H9 (cell line): ENCODE measurements around the gene APBB2. TPM values are rescaled to one million over a fixed set of nuclear protein-coding genes. Genes with fewer than 3 reads are reported as not detected.
A peak's percentile ranks its signal among the peaks of the same experiment; 100 is the strongest.

ENCODE experiments used
- DNase-seq: peaks from one replicate; pipeline ENCODE4 v3.0.0-alpha.2; 2017
- H2AFZ ChIP-seq: one replicate; pipeline ENCODE4 v1.6.1; 2013; ENCODE audit warnings: mild to moderate bottlenecking, low read length, control low read depth, moderate library complexity
- H2AK5ac ChIP-seq: 2 replicates; pipeline ENCODE4 v1.6.1; 2013; ENCODE audit warnings: low read length, control low read depth, mixed read lengths; ENCODE audit not compliant: insufficient read length
- H2BK120ac ChIP-seq: one replicate; pipeline ENCODE4 v1.6.1; 2013; ENCODE audit warnings: low read depth, mild to moderate bottlenecking, low read length, control low read depth, inconsistent platforms; ENCODE audit not compliant: poor library complexity, severe bottlenecking
- H2BK12ac ChIP-seq: 2 replicates; pipeline ENCODE4 v1.6.1; 2013; ENCODE audit warnings: low read length, control low read depth, mixed read lengths, low read depth; ENCODE audit not compliant: insufficient read length
- H2BK15ac ChIP-seq: 2 replicates; pipeline ENCODE4 v1.6.1; 2013; ENCODE audit warnings: low read depth, low read length, control low read depth
- H2BK20ac ChIP-seq: one replicate; pipeline ENCODE4 v1.6.1; 2013; ENCODE audit warnings: low read depth, mild to moderate bottlenecking, low read length, control low read depth, inconsistent platforms; ENCODE audit not compliant: poor library complexity, severe bottlenecking
- H2BK5ac ChIP-seq: 2 replicates; pipeline ENCODE4 v1.6.1; 2013; ENCODE audit warnings: low read length, control low read depth, mixed read lengths; ENCODE audit not compliant: insufficient read length
- H3K14ac ChIP-seq: 2 replicates; pipeline ENCODE4 v1.6.1; 2013; ENCODE audit warnings: low read length, control low read depth; ENCODE audit not compliant: insufficient read depth
- H3K18ac ChIP-seq: 2 replicates; pipeline ENCODE4 v1.6.1; 2013; ENCODE audit warnings: low read depth, mild to moderate bottlenecking, mixed read lengths, low read length, control low read depth; ENCODE audit not compliant: insufficient read length
- H3K23ac ChIP-seq: 2 replicates; pipeline ENCODE4 v1.6.1; 2013; ENCODE audit warnings: low read length, control low read depth, mixed read lengths, low read depth; ENCODE audit not compliant: insufficient read length
- H3K23me2 ChIP-seq: 2 replicates; pipeline ENCODE4 v1.6.1; 2013; ENCODE audit warnings: low read depth, mild to moderate bottlenecking, mixed read lengths, low read length, control low read depth; ENCODE audit not compliant: insufficient read length, poor library complexity, severe bottlenecking
- H3K27ac ChIP-seq: 2 replicates; pipeline ENCODE4 v1.5.1; 2013; ENCODE audit warnings: low read length, control low read depth, mixed read lengths, low read depth; ENCODE audit not compliant: insufficient read length
- H3K27me3 ChIP-seq: 2 replicates; pipeline ENCODE4 v1.6.1; 2013; ENCODE audit warnings: low read length, control low read depth, inconsistent platforms; ENCODE audit not compliant: insufficient read depth
- H3K4ac ChIP-seq: 2 replicates; pipeline ENCODE4 v1.6.1; 2013; ENCODE audit warnings: low read depth, mild to moderate bottlenecking, control low read depth, inconsistent platforms, low read length, moderate library complexity
- H3K4me1 ChIP-seq: 2 replicates; pipeline ENCODE4 v1.6.1; 2013; ENCODE audit warnings: low read length, control low read depth, inconsistent platforms; ENCODE audit not compliant: insufficient read depth
- H3K4me2 ChIP-seq: 2 replicates; pipeline ENCODE4 v1.6.1; 2013; ENCODE audit warnings: low read length, control low read depth, mixed read lengths; ENCODE audit not compliant: insufficient read length, insufficient read depth
- H3K56ac ChIP-seq: 2 replicates; pipeline ENCODE4 v1.6.1; 2013; ENCODE audit warnings: low read depth, mild to moderate bottlenecking, mixed read lengths, low read length, control low read depth; ENCODE audit not compliant: insufficient read length
- H3K79me1 ChIP-seq: 2 replicates; pipeline ENCODE4 v1.6.1; 2013; ENCODE audit warnings: low read depth, mild to moderate bottlenecking, moderate library complexity, low read length, control low read depth, inconsistent platforms; ENCODE audit not compliant: insufficient read depth, poor library complexity, severe bottlenecking
- H3K79me2 ChIP-seq: 2 replicates; pipeline ENCODE4 v1.6.1; 2013; ENCODE audit warnings: low read length, control low read depth, inconsistent platforms; ENCODE audit not compliant: insufficient read depth
- H3K9ac ChIP-seq: 2 replicates; pipeline ENCODE4 v1.6.1; 2013; ENCODE audit warnings: low read length, control low read depth, mixed read lengths; ENCODE audit not compliant: insufficient read length; ENCODE audit errors: extremely low read depth
- H3K9me3 ChIP-seq: one replicate; pipeline ENCODE4 v1.6.1; 2013; ENCODE audit warnings: low read depth, low read length, inconsistent platforms; ENCODE audit not compliant: control insufficient read depth
- H3T11ph ChIP-seq: one replicate; pipeline ENCODE4 v1.6.1; 2013; ENCODE audit warnings: mild to moderate bottlenecking, low read length, control low read depth, inconsistent platforms
- H4K20me1 ChIP-seq: one replicate; pipeline ENCODE4 v1.6.1; 2013; ENCODE audit not compliant: control insufficient read depth, insufficient read length, insufficient read depth
- H4K5ac ChIP-seq: 2 replicates; pipeline ENCODE4 v1.6.1; 2013; ENCODE audit warnings: low read depth, mild to moderate bottlenecking, mixed read lengths, low read length, control low read depth; ENCODE audit not compliant: insufficient read length
- H4K8ac ChIP-seq: replicated peaks from 2 replicates; pipeline ENCODE4 v1.6.1; 2013; ENCODE audit warnings: low read length, control low read depth, mixed read lengths, low read depth; ENCODE audit not compliant: insufficient read length
- H4K91ac ChIP-seq: 2 replicates; pipeline ENCODE4 v1.6.1; 2013; ENCODE audit warnings: low read depth, mild to moderate bottlenecking, moderate library complexity, mixed read lengths, low read length, control low read depth; ENCODE audit not compliant: insufficient read length
- H3K27ac Mint-ChIP-seq, 3 experiments: 2 replicates in 2 of 3; 3 replicates in 1 of 3; pipeline ENCODE4 v1.8.0; 2020 to 2021; ENCODE audit warnings: mixed read lengths in 3 of 3, mild to moderate bottlenecking in 1 of 3, moderate library complexity in 1 of 3
- H3K27me3 Mint-ChIP-seq: 2 replicates; pipeline ENCODE4 v1.8.0; 2021; ENCODE audit warnings: low read depth, mild to moderate bottlenecking, moderate library complexity, mixed read lengths
- H3K36me3 Mint-ChIP-seq, 3 experiments: 2 replicates in 2 of 3; 3 replicates in 1 of 3; pipeline ENCODE4 v1.8.0; 2020 to 2021; ENCODE audit warnings: low read depth in 3 of 3, mixed read lengths in 3 of 3; ENCODE audit not compliant: insufficient read depth in 1 of 3
- H3K4me1 Mint-ChIP-seq, 2 experiments: 2 replicates each; pipeline ENCODE4 v1.8.0; 2020; ENCODE audit warnings: mixed read lengths in 2 of 2
- H3K4me3 Mint-ChIP-seq, 2 experiments: 2 replicates in 1 of 2; 3 replicates in 1 of 2; pipeline ENCODE4 v1.8.0; 2020 to 2021; ENCODE audit warnings: mild to moderate bottlenecking in 2 of 2, mixed read lengths in 2 of 2, moderate library complexity in 1 of 2
- H3K9me3 Mint-ChIP-seq, 2 experiments: 2 replicates in 1 of 2; 3 replicates in 1 of 2; pipeline ENCODE4 v1.8.0; 2020; ENCODE audit warnings: mild to moderate bottlenecking in 2 of 2, mixed read lengths in 2 of 2, moderate library complexity in 1 of 2
- WGBS: extraction: QIAGEN DNeasy Blood & Tissue Kit; methylation state at CpG from one replicate; pipeline ENCODE4 v1.1.7; 2013; ENCODE audit warnings: missing lambda C conversion rate, low lambda C conversion rate, mixed read lengths; ENCODE audit not compliant: insufficient read length; ENCODE audit errors: extremely low coverage; 5-methylcytosine and 5-hydroxymethylcytosine counted together
- total RNA-seq: library from RNA; stranded (reverse); gene quantifications from 2 replicates; pipeline ENCODE4 v1.2.1, GENCODE V29; 2021
- TF ChIP-seq, protein P1 (sequence below): fragments of 200-600 bp; sonication (generic); conservative IDR thresholded peaks from 3 replicates; pipeline ENCODE4 v1.8.0; 2021; ENCODE audit warnings: antibody characterized with exemption, mild to moderate bottlenecking

Gene APBB2
- total RNA-seq, 1 experiment from 2014 or later: 39.6 TPM

DNA sequence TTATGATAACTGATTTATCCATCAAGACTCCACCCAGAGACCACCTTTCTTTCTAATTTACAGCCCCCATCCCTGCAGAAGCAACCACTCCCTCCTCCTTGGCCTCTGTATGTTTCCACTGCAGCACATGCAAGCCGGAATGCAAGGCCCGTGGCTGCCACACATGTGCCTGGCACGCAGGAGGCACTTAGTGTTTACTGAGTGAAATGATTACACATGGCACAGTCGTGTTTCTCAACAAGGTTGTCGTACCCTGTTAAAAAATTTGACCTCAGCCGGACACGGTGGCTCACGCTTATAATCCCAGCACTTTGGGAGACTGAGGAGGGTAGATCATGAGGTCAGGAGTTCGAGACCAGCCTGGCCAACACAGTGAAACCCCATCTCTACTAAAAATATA is 104.3 kb downstream of the APBB2 start:
- no peak overlapping the region for H2BK20ac ChIP-seq
- no peak for DNase-seq
- H3K14ac ChIP-seq: no peak overlapping the region; the same call in 1 of the 2 replicates
- H3K18ac ChIP-seq: no peak overlapping the region
- no peak overlapping the region for H2BK5ac ChIP-seq
- H2AK5ac ChIP-seq: no peak overlapping the region
- H3K23me2 ChIP-seq: no peaks in the 10 kb centered on the region
- no peaks in the 10 kb centered on the region for H3K4me1 ChIP-seq
- H4K20me1 ChIP-seq: no peaks in the 10 kb centered on the region
- peak overlapping the region in 1 of 2 experiments; percentile 57; a peak in 1 of 5 replicates for H3K4me3 Mint-ChIP-seq
- H2BK15ac ChIP-seq: no peak overlapping the region
- no peak overlapping the region for H3K56ac ChIP-seq
- H3K79me1 ChIP-seq: no peaks in the 10 kb centered on the region
- H3K27ac ChIP-seq: no peak overlapping the region
- WGBS: no CpG with 5 or more reads among the region's 9 CpGs
- H3K9ac ChIP-seq: no peak overlapping the region
- no peak overlapping the region for H2AFZ ChIP-seq
- no peak overlapping the region for H3T11ph ChIP-seq
- H3K27me3 Mint-ChIP-seq: no peaks in the 10 kb centered on the region
- no peak overlapping the region for H2BK120ac ChIP-seq
- no peak overlapping the region for H3K4me2 ChIP-seq
- H3K23ac ChIP-seq: no peak overlapping the region
- TF ChIP-seq, protein P1, sequence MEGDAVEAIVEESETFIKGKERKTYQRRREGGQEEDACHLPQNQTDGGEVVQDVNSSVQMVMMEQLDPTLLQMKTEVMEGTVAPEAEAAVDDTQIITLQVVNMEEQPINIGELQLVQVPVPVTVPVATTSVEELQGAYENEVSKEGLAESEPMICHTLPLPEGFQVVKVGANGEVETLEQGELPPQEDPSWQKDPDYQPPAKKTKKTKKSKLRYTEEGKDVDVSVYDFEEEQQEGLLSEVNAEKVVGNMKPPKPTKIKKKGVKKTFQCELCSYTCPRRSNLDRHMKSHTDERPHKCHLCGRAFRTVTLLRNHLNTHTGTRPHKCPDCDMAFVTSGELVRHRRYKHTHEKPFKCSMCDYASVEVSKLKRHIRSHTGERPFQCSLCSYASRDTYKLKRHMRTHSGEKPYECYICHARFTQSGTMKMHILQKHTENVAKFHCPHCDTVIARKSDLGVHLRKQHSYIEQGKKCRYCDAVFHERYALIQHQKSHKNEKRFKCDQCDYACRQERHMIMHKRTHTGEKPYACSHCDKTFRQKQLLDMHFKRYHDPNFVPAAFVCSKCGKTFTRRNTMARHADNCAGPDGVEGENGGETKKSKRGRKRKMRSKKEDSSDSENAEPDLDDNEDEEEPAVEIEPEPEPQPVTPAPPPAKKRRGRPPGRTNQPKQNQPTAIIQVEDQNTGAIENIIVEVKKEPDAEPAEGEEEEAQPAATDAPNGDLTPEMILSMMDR: no peak
- H3K9me3 Mint-ChIP-seq: peaks cover 3% of the 10 kb centered on the region in 2 experiments; a peak in 3 of 5 replicates
- peaks cover 5 to 8% of the 10 kb centered on the region in 2 experiments; a peak in 3 of 4 replicates for H3K4me1 Mint-ChIP-seq
- H3K9me3 ChIP-seq: no peaks in the 10 kb centered on the region
- no peak overlapping the region for H3K27ac Mint-ChIP-seq
- H4K8ac ChIP-seq: no peak overlapping the region
- no peaks in the 10 kb centered on the region for H3K27me3 ChIP-seq
- peaks cover 0 to 17% (median 0%) of the 10 kb centered on the region in 3 experiments; a peak in 5 of 7 replicates for H3K36me3 Mint-ChIP-seq
- no peak overlapping the region for H3K4ac ChIP-seq
- H4K91ac ChIP-seq: no peak overlapping the region
- no peak overlapping the region for H4K5ac ChIP-seq
- no peak overlapping the region for H2BK12ac ChIP-seq
- H3K79me2 ChIP-seq: no peaks in the 10 kb centered on the region; the same call in 1 of the 2 replicates
